NCI-H187 treated with DMSO at 0.1 percent for 48 hours (cell line): ENCODE results near the gene CATSPERE.
A peak's percentile ranks its signal among the peaks of the same experiment; 100 is the strongest.
"Not testable (repeated sequence)": the region's sequence is repeated elsewhere in the genome, so short reads cannot be mapped to it uniquely, and the experiment has no call there.

Experiments used
- DNase-seq: peaks from one replicate; lab custom pipeline; 2025; lab: John Stamatoyannopoulos, UW

CATSPERE gene

GRCh38 chr1:244448279-244449036, 12.6 kb upstream of the CATSPERE start:
- DNase-seq = no peak

DNA sequence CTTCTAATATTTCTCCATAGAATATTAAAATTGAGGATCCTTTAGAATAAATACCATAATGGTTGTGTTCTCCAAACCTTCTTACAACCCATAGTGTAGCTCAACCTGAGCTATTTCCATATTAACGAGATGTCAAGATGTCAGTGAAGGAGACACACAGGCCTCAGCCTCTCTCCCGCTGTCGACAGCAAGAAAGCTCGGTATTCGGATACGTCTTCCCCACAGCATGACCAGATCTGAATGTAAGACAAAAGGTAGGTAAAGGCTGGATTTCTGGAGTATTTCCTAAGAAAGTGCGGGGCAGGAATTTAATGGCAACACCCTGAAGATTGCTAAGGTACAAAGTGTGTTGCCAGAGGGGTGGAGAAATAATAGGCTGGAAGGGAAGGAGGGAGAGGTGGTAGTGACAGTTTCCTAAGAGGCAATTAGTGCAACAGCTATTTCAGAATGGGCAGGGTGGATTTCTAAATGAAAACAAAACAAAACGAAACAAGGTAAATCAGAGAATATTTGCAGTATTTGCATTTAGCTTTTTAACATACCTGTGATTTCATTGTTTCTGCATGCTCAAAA, 11.1 kb upstream of the CATSPERE start:
- no peak for DNase-seq

DNA sequence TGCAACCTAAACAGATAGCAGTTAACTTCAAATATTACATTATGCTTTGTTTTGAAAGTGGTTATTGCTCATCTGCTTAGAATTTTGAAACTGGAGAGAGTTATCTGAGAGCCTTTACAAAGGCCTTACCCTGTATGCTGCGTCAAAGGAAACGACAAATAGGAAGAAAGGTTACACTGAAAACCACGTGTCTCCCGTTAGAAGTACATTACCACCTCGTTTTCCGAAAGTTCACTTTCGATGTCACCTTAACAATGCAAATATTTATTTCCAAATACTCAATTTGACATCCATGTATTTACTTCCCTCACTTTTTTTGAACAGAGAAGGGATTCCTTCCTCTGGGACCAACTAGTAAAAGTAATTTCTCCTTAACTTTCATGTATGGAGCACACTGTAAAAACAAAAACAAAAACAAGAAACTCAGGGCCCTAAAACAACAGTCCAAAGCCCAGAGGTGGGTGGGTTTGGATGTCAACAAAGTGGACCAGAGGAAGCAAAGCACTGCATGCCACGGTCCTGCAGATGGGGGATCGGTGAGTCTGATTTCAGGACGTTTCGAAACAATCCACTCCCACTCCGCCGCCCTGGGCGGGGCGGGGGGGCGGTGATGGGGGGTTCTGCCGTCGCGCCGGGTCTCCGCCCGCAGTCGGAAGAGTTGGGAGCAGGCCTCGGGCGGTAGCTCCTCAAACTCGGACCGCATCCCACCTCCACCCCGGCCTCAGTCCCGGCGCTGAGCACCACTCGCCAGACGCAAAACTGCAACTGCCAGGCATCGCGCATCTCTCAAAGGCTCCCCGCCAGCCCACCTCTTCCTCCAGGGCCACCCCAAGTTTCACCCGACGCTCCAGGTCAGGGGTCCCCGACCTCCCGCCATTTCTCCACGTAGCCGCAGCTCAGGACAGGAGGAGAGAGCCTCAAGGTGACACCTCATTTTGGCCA, 10.2 kb upstream of the CATSPERE start:
- no peak for DNase-seq

DNA sequence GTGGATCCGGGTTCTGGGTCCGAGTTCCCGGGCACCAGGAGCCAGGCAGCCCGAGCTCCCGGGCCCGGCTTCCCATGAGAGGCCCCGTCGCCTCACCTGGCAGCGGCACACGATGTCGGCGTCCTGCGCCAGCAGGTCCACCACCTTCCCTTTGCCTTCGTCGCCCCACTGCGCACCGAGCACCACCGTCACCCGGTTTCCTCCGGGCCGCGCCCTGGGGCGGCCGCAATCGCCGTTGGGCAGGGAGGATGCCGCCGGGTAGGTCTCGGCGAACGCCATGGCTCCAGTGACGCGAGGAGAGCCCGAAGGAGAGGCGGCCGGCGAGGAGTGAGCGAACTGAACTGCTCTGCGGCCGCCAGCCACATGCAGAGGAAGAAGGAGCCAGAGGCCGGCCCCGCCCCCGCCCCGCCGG, 9.5 kb upstream of the CATSPERE start, which contains the start of gene ADSS2:
Gene ADSS2, minus strand, starts transcription at position 371 of the 412 bp plus-strand sequence. Its CDS starts 92 bp downstream, at position 279.
- DNase-seq = no peak

DNA sequence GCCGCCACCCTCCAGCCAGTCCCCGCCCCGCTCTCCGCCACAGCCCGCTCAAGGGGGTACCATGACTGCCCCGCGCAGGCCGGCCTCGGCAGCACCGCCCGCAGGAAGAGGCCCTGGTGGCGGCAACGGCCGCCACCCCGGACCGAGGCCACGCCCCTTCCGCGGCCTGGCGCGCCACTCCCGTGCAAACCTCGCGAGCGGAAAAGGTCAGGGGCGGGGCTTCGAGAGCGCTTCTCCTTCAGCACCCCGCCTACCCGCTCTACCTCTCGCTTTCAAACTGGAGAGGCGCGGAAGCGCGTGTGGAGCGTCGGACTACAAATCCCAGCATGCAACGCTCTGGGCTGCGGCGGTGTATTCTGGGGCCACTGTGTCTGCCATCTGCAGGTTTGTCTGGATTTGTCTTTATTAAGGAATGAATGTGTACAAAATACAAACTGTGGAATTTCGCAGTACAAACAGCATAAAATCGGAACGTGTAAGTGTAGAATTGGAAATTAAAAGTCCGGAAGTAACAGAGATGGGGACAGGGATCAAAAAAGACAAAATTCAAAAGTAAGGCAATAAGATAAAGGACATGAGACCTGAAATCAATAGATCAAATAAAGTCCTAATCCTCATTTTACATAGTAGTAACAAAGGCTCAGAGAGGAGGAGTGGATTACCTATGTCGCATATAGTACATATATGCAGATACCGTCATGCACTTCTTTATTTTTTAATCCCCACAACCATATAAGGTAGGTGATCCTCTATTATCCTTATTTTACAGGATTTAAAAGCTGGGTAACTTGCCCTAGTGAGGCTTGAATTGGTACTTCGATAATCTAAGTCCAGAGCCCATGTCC, 8.9 kb upstream of the CATSPERE start:
- peak; percentile 93 for DNase-seq

DNA sequence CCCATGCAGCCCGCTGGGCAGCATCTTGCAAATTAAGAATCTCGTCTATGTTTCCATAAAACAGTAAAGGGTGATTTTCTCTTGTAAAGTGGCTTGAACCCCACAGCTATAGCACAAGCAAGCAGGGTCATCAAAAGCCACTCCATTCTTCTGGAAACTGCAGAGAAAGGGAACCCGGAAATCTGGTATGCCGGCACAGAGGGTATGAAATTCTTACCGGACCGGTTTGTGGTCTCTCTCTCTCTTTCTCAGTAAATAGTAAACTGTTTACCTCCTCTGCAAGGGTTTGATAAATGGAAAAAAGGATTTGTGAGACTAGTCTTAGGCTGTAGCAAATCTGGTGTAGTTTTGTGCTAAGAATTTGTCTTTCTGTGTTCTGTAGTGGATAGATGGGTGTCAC, 6.7 kb upstream of the CATSPERE start:
- no peak for DNase-seq

- no peak for DNase-seq
These were observed 4.5 kb upstream of the CATSPERE start for GRCh38 chr1:244456586-244456985.

- DNase-seq = no peak
These were observed 2.3 kb upstream of the CATSPERE start for GRCh38 chr1:244458781-244459180.

DNA sequence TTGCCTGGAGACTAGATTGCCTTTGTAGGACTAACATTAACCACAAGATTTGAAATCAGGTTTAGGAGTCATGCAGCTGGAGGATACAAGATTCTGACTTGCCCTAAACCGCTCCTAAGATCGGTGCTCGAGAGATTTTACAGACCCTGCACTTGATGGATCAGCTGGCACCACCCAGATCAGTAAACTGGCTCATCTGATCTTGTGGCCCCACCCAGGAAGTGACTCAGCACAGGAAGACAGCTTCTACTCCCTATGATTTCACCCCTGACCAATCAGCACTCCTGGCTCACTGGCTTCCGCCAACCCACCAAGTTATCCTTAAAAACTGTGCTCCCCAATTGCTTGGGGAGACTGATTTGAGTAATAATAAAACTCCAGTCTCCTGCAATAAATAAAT, 876 bp upstream of the CATSPERE start:
- no peak for DNase-seq

- no peak for DNase-seq
These were observed 5.7 kb downstream of the CATSPERE start for GRCh38 chr1:244466724-244467123.

DNA sequence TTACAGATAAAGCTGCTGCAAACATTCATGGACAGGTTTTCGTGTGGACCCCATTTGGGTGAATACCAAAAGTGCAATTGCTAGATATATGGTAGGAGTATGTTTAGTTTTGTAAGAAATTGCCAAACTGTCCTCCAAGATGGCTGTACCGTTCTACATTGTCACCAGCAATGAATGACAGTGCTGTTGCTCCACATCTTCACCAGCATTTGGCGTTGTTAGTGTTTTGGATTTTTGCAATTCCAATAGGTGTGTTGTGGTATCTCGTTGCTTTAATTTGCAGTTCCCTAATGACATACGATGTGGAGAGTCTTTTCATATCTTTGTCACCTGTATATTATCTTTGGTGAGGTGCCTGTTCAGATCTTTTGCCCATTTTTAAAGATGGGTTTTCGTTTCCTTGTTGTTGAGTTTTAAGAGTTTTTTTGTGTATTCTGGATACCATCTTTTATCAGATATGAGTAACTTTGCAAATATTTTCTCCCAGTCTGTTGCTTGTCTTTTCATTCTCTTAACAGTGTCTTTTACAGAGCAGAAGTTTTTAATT, 12.1 kb downstream of the CATSPERE start:
- DNase-seq = no peak

- DNase-seq = not testable (repeated sequence)
These were observed 23.9 kb downstream of the CATSPERE start for GRCh38 chr1:244484971-244485370.

GRCh38 chr1:244494653-244495052, 33.6 kb downstream of the CATSPERE start:
- DNase-seq = no peak

DNA sequence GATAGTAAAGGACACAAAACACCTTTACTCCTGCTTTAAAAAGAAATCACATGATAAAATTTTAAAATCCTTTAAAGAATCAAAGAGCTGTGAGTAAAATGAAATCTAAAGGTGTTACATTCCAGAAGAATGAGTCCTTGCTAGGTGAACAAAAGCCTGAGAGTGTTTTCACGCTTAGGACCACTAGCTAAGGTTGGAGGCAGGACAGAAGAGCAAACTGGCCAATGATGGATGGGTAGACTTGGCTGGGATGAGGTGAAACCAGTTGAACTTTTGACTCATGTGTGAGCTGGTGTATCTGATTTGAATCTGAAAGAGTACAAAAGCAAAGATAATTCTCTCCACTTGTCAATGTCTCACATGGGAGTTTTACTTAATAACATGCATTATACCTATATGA, 35.1 kb downstream of the CATSPERE start:
- no peak for DNase-seq

GRCh38 chr1:244497805-244498204, 36.7 kb downstream of the CATSPERE start:
- DNase-seq = no peak

- not testable (repeated sequence) for DNase-seq
These were observed 38.4 kb downstream of the CATSPERE start for GRCh38 chr1:244499484-244499883.

DNA sequence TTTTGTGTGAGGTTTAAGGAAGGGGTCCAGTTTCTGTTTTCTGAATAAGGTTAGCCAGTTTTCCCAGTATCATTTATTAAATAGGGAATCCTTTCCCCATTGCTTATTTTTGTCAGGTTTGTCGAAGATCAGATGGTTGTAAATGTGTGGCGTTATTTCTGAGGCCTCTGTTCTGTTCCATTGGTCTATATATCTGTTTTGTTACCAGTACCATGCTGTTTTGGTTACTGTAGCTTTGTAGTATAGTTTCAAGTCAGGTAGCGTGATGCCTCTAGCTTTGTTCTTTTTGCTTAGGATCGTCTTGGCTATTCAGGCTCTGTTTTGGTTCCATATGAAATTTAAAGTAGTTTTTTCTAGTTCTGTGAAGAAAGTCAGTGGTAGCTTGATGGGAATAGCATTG, 39.4 kb downstream of the CATSPERE start:
- not testable (repeated sequence) for DNase-seq

DNA sequence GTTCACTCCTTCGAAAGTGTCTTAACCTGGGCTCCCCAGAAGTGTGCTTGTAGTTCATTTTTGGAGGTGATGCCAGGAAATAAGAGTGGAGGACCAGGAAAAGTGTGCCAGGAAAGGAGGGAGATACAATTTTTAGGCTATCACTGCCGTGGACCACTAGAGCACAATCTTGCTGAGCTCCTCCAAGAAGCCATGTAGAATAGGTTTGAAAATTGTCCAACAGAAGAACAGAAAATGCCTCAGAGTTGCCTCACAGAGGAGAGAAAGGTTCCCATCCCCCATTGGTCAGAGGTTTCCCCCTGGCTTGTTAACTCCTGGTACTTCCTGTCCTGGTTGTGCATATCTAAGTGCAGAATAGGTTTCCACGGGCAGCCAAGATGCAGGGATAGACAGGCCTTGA, 41.6 kb downstream of the CATSPERE start:
- DNase-seq = no peak

- DNase-seq = no peak
These were observed 52.4 kb downstream of the CATSPERE start for GRCh38 chr1:244513493-244513892.

DNA sequence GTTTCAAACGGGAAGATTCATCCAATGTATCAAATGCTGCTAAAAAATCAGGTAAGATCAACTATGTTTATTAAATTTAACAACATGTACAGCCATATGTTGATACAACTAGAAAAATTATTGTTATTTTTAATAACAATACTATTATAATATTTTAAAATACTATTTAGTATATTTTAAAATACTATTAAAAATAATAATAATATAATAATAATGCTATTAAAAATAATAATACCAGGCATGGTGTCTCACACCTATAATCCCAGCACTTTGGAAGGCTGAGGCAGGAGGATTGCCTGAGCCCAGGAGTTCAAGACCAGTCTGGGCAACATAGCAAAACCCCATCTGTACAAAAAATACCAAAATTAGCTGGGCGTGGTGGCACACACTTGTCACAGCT, 54.6 kb downstream of the CATSPERE start:
- no peak for DNase-seq

DNA sequence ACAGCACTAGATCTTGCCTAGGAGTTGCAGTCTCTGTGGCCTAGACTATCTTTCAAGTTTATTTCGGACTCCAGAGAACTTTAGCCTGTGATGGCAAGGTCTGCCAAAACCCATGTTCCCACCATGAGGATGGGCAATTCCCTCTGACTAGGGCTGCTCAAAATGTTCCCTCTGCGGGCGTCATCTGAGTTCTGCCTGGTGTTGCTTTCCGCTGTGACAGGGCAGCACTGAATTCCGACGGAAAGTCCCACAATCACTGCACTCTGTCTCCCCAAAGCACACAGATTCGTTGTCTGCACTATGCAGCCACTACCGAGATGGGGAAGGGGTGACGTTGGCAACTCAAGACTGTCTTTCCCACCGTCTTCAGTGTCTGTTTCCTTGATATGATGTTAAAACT, 75.2 kb downstream of the CATSPERE start:
- no peak for DNase-seq
